Endodermal cell (in vitro differentiated cells): ENCODE data around the gene CALHM3. TPM values are rescaled to one million over a fixed set of nuclear protein-coding genes. Genes with fewer than 3 reads are reported as not detected.

Experiments
- DNase-seq: peaks from one replicate; pipeline ENCODE4 v3.0.0-alpha.2; 2017
- H3K27ac ChIP-seq: 2 replicates; pipeline ENCODE4 v1.5.1; 2013; ENCODE audit warnings: mild to moderate bottlenecking, low read depth, low read length, moderate library complexity
- H3K27me3 ChIP-seq: 2 replicates; pipeline ENCODE4 v1.6.1; 2013; ENCODE audit warnings: mild to moderate bottlenecking, low read length, moderate library complexity; ENCODE audit not compliant: insufficient read depth, control insufficient read depth, poor library complexity, severe bottlenecking
- H3K36me3 ChIP-seq: 2 replicates; pipeline ENCODE4 v1.7.0; 2013; ENCODE audit warnings: mild to moderate bottlenecking, low read length, moderate library complexity; ENCODE audit not compliant: control insufficient read depth, insufficient read depth
- H3K4me1 ChIP-seq: one replicate; pipeline ENCODE4 v1.7.0; 2013; ENCODE audit warnings: low read length; ENCODE audit not compliant: control insufficient read depth, insufficient read depth
- H3K4me3 ChIP-seq: 2 replicates; pipeline ENCODE4 v1.5.1; 2013; ENCODE audit warnings: mild to moderate bottlenecking, low read length, moderate library complexity
- H3K9ac ChIP-seq: 2 replicates; pipeline ENCODE4 v1.6.1; 2013; ENCODE audit warnings: mild to moderate bottlenecking, low read length, moderate library complexity; ENCODE audit not compliant: poor library complexity, severe bottlenecking; ENCODE audit errors: extremely low read depth
- H3K9me3 ChIP-seq: 2 replicates; pipeline ENCODE4 v1.6.1; 2013; ENCODE audit warnings: mild to moderate bottlenecking, low read length, moderate library complexity; ENCODE audit not compliant: control insufficient read depth
- H3K27ac Mint-ChIP-seq: 2 replicates; pipeline ENCODE4 v1.8.0; 2020; ENCODE audit warnings: mixed read lengths
- H3K27me3 Mint-ChIP-seq: 2 replicates; pipeline ENCODE4 v1.8.0; 2021; ENCODE audit warnings: mild to moderate bottlenecking, mixed read lengths; ENCODE audit not compliant: insufficient read depth
- H3K36me3 Mint-ChIP-seq: 2 replicates; pipeline ENCODE4 v1.8.0; 2020; ENCODE audit warnings: low read depth, mixed read lengths
- H3K4me1 Mint-ChIP-seq: 2 replicates; pipeline ENCODE4 v1.8.0; 2020; ENCODE audit warnings: mixed read lengths
- H3K4me3 Mint-ChIP-seq: 2 replicates; pipeline ENCODE4 v1.8.0; 2020; ENCODE audit warnings: mild to moderate bottlenecking, moderate library complexity, mixed read lengths
- H3K9me3 Mint-ChIP-seq: 2 replicates; pipeline ENCODE4 v1.8.0; 2020; ENCODE audit warnings: mild to moderate bottlenecking, mixed read lengths
- WGBS, 2 experiments: methylation state at CpG; one replicate each; pipeline versions ENCODE4 v1.1.5 to v1.1.7; 2013; ENCODE audit warnings: missing lambda C conversion rate in 2 of 2, mixed read lengths in 1 of 2; ENCODE audit not compliant: insufficient coverage in 1 of 2, insufficient read length in 1 of 2; 5-methylcytosine and 5-hydroxymethylcytosine counted together
- total RNA-seq, 2 donors: library from RNA; stranded (reverse); fragmentation: NEBNext Ultra II Directional in 1 of 2; extraction: Animal tissue kit (Norgen Biotek cat#: 25700) in 1 of 2; gene quantifications; 2 replicates in 1 of 2; 3 replicates in 1 of 2; pipeline ENCODE4 v1.2.1, GENCODE V29; 2021
- TF ChIP-seq, protein P1 (sequence below): fragments of 200-600 bp; sonication (generic); conservative IDR thresholded peaks from 2 replicates; pipeline ENCODE4 v1.5.0; 2021; ENCODE audit warnings: antibody characterized with exemption, mild to moderate bottlenecking

The CALHM3 gene
- total RNA-seq, 2 donors from 2014 or later = not detected

DNA sequence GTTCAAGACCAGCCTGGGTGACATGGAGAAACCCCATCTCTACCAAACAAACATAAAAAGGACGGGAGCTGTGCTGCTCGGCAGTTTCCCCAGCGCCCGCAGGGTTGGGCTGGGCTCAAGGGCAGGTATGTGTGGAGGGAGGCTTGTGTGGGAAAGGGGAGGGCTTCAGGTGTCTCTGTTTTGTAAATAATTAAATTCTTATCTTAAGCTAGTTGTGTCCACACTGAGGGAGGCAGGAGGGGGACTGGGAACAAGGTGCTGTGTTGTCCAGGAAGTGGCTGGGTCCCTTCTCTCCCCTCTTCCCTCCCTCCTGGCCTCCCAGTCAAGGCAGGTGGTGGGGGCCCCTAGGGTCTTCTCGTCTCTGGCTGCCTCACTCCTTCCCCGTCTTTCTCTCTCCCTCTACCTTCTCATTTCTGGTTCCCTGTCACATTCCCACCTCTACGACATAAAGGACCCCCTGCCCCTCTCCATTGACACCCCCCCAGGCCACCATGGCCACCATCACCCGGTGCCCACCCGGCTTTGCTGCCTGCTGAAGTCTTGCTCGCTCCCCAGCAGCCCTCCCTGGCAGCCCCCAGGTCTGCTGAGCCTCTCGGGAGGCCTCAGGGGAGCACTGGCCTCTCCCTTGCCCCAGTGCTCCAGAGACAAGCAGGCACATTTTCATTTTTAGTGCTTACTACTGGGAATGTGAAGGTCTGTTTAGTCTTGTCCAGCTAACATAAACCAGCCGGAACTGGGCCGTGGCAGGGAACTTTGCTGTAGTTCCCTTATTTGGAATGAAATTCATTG, 33.7 kb upstream of the CALHM3 start:
- Mint-ChIP-seq H3K4me3 (no peak overlapping the region), H3K27ac (peak overlapping the region; percentile 36)

DNA sequence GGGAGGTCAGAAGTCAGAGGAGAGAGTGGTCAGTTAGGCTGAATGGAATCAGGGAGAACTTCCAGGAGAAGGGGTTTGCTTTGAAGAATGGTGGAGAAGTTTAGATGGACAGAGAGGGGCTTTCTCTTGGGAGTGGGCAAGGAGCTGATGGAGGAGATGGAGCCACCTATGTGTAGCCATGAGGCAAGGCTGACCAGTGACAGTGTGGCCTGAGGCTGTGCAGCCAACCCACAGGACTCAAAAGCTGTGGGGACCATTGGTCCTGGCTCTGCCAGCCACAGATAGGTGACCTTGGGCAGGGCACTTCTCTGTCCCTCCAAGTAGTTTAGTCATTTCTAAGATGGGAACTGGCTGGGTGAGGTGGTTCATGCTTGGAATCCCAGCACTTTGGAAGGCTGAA, 33.1 kb upstream of the CALHM3 start:
- H3K4me1 ChIP-seq = peaks cover 7% of the 10 kb centered on the region
- no peaks in the 10 kb centered on the region for H3K9me3 ChIP-seq
- H3K36me3 ChIP-seq = no peaks in the 10 kb centered on the region
- TF ChIP-seq, protein P1, sequence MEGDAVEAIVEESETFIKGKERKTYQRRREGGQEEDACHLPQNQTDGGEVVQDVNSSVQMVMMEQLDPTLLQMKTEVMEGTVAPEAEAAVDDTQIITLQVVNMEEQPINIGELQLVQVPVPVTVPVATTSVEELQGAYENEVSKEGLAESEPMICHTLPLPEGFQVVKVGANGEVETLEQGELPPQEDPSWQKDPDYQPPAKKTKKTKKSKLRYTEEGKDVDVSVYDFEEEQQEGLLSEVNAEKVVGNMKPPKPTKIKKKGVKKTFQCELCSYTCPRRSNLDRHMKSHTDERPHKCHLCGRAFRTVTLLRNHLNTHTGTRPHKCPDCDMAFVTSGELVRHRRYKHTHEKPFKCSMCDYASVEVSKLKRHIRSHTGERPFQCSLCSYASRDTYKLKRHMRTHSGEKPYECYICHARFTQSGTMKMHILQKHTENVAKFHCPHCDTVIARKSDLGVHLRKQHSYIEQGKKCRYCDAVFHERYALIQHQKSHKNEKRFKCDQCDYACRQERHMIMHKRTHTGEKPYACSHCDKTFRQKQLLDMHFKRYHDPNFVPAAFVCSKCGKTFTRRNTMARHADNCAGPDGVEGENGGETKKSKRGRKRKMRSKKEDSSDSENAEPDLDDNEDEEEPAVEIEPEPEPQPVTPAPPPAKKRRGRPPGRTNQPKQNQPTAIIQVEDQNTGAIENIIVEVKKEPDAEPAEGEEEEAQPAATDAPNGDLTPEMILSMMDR = no peak
- H3K4me3 ChIP-seq = no peak overlapping the region
- Mint-ChIP-seq H3K36me3 (no peaks in the 10 kb centered on the region), H3K4me3 (no peak overlapping the region), H3K27ac (peak overlapping the region; percentile 36), H3K9me3 (no peaks in the 10 kb centered on the region), H3K4me1 (peaks cover 19% of the 10 kb centered on the region), H3K27me3 (no peaks in the 10 kb centered on the region)
- H3K9ac ChIP-seq = no peak overlapping the region
- H3K27me3 ChIP-seq = no peaks in the 10 kb centered on the region
- no peak for DNase-seq
- H3K27ac ChIP-seq = no peak overlapping the region

More for the DNA sequence above, 33.7 kb upstream of the CALHM3 start:
- DNase-seq = peak; percentile 72
- H3K4me3 ChIP-seq = no peak overlapping the region
- peaks cover 7% of the 10 kb centered on the region for H3K4me1 ChIP-seq
- Mint-ChIP-seq H3K9me3 (no peaks in the 10 kb centered on the region), H3K27me3 (no peaks in the 10 kb centered on the region), H3K36me3 (no peaks in the 10 kb centered on the region), H3K4me1 (peaks cover 19% of the 10 kb centered on the region)
- H3K27me3 ChIP-seq = no peaks in the 10 kb centered on the region
- WGBS, 2 experiments = 80 to 92% methylated on average over 4 to 13 of the region's 13 CpGs
- H3K9me3 ChIP-seq = no peaks in the 10 kb centered on the region
- H3K36me3 ChIP-seq = no peaks in the 10 kb centered on the region
- no peak overlapping the region for H3K9ac ChIP-seq
- H3K27ac ChIP-seq = no peak overlapping the region
- TF ChIP-seq, protein P1 = peak; percentile 26

DNA sequence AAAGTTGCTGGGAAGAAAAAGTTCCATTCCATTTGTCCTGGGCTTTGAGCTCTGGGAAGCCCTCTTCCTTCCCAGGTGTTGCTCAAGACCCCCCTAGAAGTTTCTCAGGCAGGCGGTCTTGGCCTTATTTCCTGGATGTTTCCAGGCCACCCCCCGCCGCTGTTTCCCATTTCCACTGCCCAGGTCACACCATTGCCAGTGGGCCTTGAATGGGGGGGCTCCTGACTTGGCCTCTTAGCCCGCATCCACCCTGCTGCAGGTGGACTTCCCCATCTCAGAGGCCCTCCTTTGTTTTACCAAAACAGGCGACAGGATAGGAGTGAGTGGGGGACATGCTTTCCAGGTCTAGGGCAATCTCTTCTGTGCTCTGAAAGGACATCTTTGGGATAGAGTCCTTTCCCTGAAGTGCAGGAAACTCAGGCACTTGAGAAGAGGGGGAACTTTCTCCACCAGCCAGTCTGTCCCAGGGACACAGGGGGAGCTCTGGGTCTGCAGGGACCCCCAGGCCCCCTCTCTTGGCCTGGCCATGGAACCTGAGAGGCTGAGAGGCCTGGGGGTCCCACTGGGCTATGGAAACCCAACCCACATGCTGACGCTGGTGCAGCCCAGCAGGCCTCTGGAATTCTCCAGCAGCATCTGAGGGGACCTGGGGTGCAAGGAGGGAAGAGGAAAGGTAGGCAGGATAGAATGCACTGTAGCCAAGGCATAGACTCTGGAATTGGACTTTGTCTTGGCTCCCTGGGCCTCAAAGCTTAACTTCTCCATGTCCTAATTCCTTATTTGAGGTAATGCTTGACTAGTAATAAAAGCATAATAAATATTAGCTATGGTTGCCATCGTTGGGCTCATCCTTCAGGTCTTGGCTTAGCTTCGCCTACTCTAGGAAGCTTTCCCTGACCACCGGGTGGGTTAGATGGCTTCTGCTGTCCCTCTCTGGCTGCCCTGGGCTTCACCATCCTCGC, 32.0 kb upstream of the CALHM3 start:
- TF ChIP-seq, protein P1 = no peak
- Histone ChIP-seq H3K36me3 (no peaks in the 10 kb centered on the region), H3K9me3 (no peaks in the 10 kb centered on the region), H3K4me1 (peaks cover 7% of the 10 kb centered on the region), H3K27ac (no peak overlapping the region), H3K27me3 (no peaks in the 10 kb centered on the region), H3K4me3 (no peak overlapping the region), H3K9ac (no peak overlapping the region)
- Mint-ChIP-seq H3K4me1 (peaks cover 19% of the 10 kb centered on the region), H3K9me3 (no peaks in the 10 kb centered on the region), H3K27me3 (no peaks in the 10 kb centered on the region), H3K36me3 (no peaks in the 10 kb centered on the region), H3K27ac (no peak overlapping the region), H3K4me3 (no peak overlapping the region)
- DNase-seq = no peak
- WGBS, 2 experiments = 90 to 95% methylated on average over 5 to 10 of the region's 10 CpGs
